ENCODE results near the gene PLK5.
"Not testable (repeated sequence)": the region's sequence is repeated elsewhere in the genome, so short reads cannot be mapped to it uniquely, and the experiment has no call there.

PLK5 gene

DNA sequence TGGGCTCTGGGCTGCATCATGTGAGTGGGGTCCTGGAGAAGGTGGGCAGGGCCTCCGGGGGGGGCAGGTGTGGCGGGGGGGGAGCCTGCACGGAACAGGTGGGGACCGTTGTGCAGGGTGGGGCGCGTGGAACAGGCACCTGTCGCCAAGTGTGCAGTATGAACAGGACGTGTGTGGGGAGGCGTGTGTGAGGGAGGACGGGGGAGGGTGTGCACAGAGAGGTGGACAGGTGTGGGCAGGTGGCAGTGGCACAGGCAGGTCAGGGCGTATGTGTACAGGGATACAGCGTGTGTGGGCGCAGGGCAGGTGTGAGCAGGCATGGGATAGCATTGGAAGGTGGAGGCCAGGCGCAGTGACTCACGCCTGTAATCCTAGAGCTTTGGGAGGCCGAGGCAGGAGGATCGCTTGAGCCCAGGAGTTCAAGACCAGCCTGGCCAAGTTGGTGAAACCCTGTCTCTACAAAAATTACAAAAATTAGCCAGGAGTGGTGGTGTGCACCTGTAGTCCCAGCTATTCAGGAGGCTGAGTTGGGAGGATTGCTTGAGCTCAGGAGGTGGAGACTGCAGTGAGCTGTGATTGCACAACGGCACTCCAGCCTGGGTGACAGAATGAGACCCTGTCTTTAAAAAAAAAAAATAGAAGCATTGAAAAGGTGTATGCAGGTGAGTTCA, 3.2 kb downstream of the PLK5 start:
- no peak for DNase-seq

DNA sequence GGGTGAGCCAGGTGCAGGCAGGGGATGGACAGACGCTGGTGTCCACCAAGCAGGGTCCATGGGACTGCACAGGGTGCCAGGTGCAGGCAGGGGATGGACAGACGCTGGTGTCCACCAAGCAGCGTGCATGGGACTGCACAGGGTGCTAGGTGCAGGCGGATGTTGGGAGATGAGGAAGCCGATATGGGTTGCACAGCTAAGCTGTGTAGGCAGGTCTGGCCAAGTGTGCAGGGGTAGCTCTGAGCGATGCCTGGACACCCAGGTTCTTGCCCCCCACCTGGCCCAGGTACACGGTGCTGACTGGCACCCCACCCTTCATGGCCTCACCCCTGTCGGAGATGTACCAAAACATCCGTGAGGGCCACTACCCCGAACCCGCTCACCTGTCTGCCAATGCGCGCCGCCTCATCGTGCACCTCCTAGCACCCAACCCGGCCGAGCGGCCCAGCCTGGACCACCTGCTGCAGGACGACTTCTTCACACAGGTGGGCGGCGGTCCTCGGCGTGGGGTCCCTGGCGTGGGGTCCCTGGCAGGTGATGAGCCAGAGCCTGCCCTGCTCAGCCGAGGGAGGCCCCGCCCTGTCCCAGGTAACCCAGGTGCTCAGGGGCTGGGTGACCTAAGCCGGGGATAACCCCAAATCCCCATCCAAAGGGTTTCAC, 3.9 kb downstream of the PLK5 start:
- no peak for DNase-seq

DNA sequence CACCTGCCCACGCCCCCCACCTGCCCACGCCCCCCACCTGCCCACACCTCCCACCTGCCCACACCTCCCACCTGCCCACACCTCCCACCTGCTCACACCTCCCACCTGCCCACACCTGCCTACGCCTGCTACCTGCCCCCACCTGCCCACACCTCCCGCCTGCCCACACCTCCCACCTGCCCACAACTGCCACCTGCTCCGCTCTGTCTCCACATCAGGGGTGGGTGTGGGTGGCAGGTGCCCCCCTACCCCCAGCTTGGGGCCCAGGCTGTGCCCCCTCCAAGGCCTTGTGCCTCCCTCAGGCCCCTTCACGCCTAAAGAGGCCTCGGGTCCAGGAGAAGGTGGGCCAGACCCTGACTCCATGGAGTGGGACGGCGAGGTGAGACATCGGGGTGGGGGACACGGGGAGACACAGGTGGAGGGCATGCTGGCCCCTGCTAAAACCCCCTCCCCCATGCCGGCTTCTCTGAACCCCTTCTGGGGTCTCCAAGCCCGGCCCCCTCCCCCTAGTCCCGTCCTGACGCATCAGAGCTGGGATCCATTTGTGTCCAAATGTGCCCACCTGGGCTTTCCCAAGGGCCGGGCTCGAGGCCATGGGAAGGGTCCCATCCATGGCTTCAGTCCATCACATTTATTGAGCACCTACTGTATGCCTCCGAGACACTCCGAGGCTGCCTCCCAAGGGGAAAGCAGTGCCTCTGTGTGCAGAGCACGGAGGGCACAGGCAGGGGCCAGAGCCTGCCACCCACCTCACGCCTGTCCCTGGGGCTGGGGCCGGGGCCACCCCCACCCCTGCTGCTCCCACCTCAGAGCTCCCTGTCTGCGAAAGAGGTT, 4.9 kb downstream of the PLK5 start:
- no peak for DNase-seq

DNA sequence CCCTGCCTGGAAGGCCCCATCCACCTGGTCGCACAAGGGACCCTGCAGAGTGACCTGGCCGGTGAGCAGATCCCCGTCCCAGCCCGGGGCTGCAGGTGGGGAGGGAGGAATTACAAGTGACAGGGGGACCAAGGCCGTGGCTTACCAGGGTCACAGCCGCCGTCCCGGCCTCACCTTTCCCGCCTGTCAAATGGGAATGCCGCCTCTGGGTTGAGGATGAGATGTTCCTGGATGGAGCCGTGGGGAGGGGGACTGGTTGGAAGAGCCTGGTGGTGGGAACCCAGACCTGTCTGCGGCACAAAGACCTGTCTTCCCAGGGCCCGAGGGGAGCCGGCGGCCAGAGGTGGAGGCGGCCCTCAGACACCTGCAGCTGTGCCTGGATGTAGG, 5.5 kb downstream of the PLK5 start:
- no peak for DNase-seq

DNA sequence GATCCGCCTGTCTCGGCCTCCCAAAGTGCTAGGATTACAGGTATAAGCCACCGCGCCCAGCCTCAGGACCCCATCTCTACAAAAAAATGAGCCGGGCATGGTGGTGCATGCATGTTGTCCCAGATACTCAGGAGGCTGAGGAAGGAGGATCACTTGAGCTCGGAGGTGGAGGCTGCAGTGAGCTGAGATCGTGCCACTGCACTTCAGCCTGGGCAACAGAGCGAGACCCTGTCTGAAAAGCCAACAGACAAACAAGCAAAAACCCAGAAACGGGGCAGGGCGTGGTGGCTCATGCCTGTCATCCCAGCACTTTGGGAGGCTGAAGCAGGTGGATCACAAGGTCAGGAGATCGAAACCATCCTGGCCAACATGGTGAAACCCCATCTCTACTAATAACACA, 7.0 kb downstream of the PLK5 start:
- not testable (repeated sequence) for DNase-seq

DNA sequence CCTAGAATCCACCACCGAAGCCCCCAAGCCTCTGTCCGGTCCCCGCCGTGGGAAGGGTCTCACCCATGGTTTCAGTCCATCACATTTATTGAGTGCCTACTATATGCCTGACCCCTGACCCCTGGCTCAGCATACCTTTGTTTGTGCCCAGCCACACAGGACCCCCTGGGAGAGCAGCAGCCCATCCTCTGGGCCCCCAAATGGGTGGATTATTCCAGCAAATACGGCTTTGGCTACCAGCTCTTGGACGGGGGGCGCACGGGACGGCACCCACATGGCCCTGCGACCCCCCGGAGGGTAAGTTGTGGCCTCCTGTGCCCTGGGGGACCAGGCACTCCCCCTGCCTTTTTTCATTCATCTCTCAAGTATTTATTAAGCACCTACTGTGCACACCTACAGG, 7.7 kb downstream of the PLK5 start:
- no peak for DNase-seq

DNA sequence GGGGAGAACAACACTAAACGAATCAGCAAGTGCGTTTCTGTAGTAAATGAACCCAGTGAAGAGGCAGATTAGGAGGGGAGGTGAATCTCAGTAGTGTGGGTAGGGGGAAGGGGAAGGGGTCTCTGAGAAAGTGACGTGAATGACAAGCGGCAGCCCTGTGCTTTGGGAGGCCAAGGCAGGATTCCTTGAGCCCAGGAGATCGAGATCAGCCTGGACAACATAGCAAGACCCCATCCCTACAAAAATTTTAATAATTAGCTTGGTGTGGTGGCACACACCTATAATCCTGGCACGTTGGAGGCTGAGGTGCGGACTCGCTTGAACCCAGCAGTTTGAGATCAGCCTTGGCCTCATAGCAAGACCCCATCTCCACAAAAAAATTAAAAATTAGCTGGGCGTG, 8.1 kb downstream of the PLK5 start:
- no peak for DNase-seq

DNA sequence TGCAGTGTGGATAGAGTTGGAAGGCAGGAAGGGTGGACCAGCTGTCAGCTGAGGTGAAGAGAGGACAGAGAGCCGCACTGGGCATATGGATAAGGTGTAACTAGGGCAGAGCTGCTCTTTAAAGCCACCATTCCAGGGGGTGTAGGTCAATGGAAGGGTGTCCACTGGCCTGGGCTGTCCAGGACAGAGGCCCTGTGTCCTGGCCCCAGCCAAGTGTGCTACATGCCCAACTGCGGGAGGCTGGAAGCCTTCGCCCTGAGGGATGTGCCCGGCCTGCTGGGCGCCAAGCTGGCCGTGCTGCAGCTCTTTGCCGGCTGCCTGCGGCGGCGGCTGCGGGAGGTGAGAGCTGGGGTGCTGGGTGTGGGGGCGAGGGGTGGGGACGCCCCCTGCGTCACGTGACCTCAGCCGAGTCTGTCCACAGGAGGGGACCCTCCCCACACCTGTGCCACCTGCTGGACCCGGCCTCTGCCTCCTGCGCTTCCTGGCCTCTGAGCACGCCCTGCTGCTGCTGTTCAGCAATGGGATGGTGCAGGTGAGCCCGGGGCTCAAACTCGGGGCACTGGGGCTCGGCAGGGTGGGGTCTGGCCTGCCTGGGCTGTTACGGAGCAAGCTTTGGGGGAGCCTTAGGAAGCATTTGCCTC, 9.8 kb downstream of the PLK5 start:
- no peak for DNase-seq

DNA sequence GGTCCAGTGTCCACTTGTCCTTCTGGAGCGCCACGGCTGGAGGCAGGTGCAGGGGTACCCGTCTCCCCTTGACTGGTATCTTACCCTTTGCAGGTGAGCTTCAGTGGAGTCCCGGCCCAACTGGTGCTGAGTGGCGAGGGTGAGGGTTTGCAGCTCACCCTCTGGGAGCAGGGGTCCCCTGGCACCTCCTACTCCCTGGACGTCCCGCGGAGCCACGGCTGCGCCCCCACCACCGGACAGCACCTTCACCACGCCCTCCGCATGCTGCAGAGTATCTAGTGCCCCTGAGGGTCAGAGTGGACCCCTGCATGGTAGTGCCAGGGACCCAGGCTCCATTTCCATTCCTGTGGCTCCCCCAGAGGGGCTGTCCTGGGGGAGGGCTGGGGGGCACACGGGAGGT, 11.1 kb downstream of the PLK5 start:
- no peak for DNase-seq

DNA sequence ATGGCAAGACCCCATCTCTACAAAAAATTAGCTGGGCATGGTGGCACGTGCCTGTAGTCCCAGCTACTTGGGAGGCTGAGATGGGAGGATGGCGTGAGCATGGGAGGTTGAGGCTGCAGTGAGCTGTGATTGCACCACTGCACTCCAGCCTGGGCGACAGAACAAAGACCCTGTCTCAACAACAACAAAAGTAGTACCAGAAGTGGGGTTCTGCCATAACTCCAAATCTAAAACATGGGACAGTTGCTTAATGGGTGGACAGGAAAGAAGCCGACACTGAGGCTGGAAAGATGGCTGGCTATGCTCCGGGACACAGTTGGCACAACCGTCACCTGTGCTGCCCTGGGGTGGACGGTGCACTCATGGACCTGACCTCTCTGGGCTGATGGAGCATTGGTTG, 11.8 kb downstream of the PLK5 start:
- not testable (repeated sequence) for DNase-seq

DNA sequence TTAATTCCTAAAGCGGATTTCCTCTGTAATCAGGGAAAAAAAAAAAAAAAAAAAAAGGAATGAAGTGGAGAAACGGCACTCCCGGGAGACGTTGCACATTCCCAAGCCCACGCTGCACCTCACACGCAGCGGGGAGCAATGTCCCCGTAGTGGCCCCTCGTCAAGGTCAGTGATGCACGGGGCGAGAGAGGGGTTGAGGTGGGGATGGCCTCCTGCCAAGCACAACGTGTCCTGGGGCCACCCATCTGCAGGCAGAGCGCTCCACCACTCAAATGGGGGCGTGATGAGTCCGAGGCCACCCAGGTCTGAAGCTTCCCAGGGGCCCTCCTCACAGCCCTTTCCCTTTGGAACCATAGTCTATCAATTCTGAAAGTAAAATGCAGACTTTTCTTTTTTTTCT, 15.1 kb downstream of the PLK5 start:
- no peak for DNase-seq

DNA sequence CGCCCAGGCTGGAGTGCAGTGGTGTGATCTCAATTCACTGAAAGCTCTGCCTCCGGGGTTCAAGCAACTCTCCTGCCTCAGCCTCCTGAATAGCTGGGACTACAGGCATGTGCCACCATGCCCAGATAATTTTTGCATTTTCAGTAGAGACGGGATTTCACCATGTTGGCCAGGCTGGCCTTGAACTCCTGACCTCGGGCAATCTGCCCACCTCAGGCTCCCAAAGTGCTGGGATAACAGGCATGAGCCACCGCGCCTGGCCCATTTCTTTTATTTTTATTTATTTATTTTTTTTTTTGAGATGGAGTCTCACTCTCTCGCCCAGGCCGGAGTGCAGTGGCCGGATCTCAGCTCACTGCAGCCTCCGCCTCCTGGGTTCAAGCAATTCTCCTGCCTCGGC, 15.9 kb downstream of the PLK5 start:
- DNase-seq = not testable (repeated sequence)

DNA sequence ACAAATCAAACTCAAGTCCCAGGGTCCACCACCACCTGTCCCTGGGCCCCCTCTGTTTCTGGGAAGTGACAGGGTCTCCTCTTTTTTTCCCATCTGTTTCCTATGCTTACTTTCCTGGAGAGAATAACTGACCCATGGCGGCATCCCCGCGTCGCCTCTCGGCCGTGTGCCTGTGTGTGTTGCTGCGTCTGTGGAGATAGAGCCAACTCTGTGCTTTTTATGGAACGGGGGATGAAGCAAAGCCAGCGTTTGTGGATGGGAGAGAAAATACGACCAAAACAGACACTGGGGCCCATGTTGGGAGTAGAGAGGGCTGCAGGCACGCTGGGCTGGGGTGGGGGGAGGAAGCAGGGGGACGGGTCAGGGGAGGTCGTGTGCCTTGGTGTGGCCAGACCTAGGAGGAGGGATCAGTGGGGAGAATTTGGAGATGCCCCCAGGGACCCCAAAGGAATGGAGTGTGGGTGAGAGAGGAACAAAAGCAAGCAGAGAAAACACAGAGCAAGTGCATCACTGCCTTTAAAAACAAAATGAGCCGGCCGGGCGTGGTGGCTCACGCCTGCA, 16.6 kb downstream of the PLK5 start:
- DNase-seq = no peak

DNA sequence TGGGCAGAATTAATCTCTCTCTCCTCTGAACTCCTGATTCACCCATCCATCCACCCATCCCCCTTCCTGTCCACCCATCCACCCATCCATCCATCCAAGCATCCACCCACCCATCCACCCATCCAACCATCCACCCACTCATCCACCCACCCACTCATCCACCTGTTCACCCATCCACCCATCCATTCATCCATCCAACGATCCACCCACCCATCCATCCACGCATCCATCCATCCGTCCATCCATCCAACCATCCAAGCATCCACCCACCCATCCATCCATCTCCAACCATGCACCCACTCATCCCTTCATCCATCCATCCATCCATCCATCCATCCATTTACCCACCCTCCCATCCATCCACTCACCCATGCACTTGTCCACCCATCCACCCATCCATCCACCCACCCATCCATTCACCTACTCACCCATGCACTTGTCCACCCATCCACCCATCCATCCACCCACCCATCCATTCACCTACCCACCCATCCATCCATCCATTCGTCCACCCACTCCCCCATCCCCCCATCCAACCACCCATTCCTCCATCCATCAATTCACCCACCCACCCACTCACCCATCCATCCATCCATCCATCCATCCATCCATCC, 25.6 kb downstream of the PLK5 start:
- no peak for DNase-seq

DNA sequence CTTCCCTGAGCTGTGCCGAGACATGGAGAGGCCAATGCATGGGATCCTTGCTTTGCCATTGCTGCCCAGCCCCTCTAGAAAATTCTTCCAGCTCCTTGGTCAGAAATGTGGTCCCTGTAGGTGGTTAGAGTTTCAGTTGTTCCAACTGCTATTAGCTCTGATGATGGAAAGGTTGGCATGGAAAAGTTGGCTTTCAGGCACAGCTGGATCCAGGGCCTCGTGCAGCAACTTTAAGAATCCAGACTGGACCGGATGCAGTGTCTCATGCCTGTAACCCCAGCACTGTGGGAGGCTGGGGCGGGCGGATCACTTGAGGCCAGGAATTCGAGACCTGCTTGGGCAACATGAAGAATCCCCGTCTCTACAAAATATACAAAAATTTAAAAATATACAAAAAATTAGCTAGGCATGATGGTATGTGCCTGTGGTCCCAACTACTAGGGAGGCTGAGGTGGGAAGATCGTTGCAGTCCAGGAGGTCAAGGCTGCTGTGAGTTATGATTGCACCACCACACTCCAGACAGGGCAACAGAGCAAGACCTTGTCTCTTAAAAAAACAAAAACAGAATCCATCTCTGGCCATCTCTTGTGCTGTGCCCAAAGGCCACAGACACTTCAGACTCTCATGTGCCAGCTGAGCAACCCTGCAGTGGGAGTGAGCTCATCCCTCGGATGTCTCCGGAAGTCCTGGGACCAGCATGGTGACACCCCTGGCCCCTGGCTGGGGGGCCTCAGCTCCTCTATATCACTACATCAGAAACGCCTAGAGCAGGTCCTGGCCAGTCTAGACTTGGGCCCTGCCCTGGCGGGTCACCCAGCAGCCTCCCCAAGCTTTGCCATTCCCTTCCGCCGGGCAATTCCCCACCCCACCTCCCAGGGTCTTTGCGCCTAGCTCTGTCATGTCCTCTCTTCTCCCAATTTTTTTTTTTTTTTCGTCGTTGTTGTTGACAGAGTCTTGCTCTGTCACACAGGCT, 27.5 kb downstream of the PLK5 start:
- no peak for DNase-seq

DNA sequence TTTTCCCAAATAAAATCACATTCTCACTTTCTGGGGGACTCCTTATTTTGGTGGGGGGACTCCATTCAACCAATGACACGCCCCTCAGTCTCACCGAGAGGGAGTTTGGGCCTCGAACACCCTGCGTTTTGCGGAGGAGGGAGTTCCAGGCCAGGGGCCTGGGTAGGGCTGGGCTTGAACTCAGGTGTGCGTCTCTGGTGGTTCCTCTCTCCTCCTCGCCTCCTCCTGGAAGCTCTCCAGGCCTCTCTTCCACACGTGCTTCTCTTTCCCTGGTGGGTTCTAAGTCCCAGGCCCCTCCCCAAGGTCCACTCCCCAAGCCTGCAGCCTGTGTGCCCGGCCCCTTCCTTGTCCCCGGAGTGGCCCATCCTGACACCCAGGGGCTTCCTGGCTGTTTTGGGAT, 29.5 kb downstream of the PLK5 start:
- DNase-seq = no peak

DNA sequence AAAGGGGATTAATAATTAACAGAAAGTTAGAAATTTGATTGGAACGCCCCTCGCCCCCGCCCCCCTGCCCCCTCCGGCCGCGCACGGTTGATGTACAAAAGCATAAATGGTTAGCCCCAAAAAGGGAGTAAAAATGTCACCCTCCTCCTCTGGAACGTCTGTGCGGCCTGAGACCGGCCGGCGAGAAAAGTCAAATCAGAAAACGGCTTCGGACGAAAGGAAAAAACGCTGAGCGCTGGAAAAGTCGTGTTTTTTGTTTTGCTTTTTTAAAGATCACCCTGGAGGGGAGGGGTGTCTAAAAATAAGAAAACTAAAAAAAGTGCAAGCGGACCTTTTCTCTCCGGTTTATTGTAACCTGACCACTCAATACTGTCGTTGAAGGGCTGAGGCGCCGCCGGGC, 31.1 kb downstream of the PLK5 start:
- no peak for DNase-seq

DNA sequence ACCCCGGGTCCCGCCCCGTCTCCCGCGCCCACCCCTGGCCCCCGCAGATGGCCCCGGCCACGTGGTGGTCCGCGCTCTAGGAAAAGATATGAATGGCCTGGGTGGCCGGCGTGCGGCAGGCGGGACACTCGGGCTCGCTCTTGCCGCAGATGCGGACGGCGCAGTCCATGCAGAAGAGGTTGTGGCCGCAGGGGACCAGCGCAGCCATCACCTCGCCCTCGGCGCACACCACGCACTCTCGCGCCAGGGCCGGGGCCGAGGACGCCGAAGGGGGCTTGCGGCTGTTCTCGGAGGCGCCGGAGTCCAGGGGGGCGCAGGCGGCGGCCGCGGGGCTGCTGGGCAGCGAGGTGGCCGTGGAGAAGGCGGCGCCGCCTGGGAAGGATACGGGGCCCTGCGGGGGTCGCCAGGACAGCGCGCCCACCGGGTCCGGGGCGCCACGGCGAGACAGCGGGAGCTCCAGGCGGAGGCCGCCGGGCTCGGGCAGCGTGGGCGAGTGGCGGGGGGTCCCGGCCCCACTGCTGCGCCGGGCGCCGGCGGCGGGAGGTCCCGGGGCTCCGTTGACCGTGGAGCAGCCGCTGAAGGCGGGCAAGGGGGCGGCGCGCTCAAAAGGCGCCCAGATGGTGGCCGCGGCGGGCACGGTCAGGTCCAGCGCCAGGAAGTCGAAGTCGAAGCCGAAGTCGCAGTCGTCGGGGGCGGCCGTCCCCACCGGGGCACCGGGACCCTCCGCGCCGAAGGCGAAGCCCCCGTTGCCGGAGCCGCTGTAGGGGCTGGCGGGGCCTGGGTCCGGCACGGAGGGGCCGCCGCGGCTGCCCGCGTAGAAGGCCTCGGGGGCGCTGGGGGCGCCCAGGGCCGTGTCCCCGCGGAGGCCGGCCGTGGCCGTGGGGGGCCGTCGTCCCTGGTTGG, 31.9 kb downstream of the PLK5 start:
- no peak for DNase-seq

DNA sequence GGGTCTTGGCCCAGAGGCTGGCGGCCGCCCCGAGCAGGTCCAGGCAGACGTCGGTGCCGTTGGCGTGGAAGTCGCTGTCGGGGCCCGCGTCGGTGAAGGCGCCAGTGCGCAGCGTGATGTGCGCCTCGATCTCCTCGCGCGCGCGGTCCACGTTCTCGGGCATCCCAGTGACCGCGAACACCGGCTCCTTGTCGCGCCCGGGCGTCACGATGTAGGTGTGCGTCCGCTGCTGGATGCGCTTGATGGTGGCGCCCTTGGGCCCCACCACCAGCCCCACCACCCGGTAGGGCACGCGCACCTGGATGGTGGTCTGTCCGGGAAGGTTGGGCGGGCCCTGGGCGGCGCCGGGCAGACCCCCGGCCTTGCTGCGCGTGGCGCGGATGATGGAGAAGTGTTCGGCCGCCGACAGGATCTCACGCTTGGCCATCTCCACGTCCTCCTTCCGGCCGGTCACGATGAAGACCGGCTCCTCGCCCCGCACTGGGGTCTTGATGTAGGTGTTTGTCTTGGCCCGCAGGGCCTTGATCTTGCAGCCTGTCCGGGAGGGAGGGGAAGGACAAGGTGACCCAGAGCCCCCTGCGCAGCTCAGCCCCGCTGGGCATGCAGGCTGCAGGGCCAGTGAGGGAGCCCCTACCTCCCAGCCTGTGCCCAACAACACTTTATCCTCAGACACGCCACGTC, 32.7 kb downstream of the PLK5 start:
- no peak for DNase-seq

DNA sequence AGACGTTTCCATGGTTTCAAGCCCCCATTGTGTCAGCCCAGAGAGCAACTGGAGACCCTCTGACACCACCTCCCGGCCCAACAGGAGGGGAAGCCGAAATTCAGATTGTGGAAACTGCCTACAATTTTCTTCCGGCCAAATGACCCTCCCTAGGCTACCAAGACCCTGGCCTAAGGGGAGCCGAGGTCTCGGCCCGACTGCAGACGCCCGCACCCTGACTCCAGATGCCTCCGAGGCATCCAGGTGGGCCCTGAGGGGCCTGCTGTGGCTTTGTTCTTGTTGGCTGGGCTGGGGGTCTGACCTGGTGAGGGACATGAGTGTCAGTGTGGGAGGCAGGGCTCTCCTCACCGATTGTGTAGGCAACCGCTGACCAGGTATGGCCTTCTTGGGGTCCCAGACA, 34.7 kb downstream of the PLK5 start:
- DNase-seq = no peak
